GM18870 (cell line): Measurements from ENCODE around the gene CPED1.
A peak's percentile ranks its signal among the peaks of the same experiment; 100 is the strongest.
"Not testable (repeated sequence)": the region's sequence is repeated elsewhere in the genome, so short reads cannot be mapped to it uniquely, and the experiment has no call there.

ENCODE experiments used
- ATAC-seq: cut with Tn5 transposase; IDR thresholded peaks from one replicate; pipeline ENCODE4 v1.9.1; 2021; ENCODE audit warnings: moderate library complexity; ENCODE audit not compliant: unreplicated experiment

CPED1 gene

DNA sequence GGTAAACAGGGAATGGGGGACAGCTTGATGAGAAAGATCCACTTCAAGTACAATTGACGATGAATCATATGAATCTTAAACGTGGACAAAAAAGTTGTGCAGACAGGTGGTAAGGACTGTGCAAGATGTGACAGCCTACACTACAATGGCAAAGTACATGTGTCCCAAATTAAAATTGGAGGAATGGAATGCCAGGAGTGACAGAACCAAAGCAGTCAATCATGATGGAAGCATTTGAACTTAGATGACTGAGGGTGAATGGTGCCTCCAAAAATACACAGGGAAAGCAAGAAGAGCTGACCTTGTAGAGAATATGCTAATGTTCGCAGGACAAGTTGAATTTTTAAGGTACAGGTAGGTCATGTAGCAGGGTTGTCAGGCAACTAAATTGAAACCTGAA is 189.9 kb downstream of the CPED1 start:
- no peak for ATAC-seq

DNA sequence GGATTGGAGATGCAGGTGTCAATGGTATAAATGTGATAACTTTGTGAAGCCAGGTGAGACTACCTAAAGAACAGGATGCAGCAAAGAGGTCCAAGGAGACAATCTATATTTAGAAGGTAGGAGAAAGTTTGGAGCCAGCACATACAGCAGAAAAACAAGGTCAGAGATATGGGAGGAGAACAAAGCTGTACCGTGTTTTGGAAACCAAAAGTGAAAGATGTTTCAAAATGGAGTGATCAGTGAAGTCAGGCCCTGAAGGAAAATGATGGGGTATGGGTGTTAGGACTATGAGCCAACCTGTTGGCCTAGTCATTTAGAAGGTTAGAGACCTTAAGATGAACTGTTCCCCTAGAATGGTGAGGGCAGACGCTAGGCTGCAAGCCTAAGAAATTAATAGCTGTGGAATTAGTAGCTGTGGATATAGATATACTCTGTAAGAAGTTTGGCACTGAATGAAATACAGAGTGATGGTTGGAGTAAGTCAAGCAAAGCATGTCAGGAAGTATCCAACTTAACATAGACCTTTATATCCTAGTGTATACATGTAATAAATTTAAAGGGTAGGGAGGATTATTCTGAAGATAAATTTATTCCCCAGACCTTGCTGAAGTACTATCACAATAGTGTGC is 190.5 kb downstream of the CPED1 start:
- ATAC-seq: peak; percentile 51

DNA sequence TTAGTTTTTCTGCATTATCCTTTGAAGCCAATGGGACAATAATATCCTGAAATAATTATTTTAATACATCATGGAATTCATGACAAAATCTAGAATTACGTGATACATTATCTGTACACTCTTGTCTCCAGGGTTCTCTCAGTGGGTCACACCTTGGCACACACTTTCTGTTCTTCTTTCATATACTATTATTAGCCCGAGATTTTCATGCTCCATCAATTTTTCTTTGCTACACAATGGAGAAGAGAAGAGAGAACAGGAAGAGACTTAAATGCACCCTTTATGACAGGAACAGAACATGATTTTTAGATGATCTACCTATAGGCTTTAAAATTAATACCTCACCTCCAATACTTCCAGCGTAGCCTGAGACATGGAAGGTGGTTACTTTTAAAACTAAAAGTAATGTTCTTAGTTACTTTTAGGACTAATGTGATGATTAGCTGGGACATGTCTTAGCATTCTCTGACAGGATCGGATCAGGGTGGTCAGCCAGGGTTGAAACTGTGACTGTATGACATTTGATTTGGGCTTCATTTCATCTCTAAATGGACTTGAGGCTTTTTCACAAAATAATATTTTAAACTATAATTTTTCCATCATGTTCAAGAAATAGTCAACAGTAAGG is 192.0 kb downstream of the CPED1 start:
- ATAC-seq: peak; percentile 92

DNA sequence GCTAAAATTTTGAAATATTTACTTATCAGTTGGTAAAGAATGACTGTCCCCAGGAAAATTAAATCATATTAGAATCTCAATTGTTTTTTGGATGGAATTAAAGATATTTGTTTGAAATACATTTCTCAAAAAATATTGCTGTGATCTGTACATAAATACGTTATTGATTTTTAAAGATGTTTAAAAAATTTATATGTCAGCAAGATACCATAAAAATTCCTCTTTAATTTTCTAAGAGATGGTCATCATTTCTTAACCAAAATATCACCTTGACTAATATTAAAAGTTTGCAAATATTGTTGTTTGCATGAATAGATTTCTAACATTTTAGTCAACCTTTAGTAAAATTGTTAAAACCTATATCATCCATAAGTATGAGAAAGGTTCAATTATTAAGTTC is 192.8 kb downstream of the CPED1 start:
- no peak for ATAC-seq

DNA sequence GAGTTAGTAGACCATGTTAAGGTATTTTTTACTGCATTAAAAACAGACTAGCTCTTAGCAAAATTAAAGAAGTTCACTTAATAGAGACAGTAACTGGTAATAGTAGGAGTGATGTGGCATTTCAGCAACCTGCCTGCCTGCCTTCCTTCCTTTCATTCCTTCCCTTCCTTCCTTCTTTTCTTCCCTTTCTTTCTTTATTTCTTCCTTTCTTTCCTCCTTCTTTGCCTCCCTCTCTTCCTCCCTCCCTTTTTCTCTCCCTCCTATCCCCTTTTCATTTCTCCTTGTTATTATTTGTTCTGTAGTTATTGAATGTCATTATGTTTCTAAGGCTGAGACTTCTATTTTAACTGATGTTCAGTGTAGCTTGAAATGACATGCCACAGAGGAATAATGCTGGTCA is 193.8 kb downstream of the CPED1 start:
- no peak for ATAC-seq

DNA sequence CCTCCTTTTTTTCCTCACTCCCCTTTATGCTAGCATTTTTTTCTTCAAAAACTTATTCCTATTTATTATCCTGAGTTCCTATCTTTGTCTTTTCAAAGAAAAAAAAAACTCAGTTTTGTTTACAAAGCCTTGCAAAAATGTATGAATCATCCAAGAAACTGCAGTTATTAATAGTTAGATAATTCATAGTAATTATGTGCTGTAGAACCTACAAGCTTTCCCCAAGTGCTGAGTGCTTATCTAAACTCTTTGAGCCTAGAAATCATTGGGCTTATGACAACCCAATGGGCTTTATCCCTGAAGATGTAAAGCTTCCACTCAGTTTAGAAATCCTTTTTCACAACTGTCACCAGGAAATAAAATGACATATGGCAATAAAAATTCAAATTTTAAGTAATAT is 194.4 kb downstream of the CPED1 start:
- ATAC-seq: no peak

DNA sequence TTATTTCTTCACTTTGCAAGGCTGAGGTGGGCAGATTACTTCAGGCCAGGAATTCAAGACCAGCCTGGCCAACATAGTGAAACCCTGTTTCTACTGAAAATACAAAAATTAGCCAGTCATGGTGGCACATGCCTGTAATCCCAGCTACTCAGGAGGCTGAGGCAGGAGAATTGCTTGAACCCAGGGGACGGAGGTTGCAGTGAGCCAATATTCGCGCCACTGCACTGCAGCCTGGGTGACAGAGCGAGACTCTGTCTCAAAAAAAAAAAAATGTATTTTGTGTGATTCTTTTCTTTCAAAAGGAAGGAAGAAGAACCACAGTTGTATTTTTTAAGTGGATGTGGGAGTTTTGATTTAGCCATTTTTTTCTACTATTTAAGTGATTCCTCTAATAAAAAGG is 195.4 kb downstream of the CPED1 start:
- not testable (repeated sequence) for ATAC-seq

DNA sequence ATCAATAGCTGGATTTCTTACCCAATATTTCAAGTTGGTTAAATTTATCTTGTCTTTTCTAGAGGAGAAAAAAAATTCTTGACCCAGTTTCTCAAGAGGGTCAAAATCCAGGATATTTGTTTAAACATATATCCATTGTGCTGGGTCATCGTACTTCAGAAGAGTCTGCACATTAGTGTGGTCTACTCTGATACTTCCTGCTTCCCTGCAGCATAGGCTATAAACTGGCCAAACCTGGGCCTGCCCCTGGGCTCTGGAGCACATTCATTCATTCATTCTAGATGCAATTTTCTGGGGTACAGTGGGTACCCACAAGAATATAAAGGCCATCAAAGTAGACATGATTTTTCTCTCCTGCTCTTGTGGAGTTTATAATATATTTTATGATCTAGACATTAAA is 198.2 kb downstream of the CPED1 start:
- no peak for ATAC-seq

DNA sequence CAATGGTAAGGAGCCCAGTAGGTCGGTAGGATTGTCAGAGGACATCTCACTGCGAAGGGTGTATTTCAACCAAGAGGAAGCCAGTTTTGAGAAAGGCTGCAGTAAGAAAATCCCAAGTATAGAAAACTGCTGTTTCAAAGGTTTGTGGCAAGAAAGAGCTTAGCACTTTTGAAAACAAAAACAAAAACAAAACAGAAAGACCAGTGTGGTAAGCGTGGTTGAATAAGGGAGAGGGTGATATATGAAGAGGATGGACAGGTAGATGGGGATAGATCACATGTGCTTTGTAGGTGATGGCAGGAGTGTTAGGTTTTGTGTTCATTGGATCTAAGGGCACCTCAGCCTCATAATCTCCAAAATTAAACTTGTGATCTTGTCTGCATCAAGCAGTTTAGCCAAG is 198.7 kb downstream of the CPED1 start:
- ATAC-seq: peak; percentile 95

DNA sequence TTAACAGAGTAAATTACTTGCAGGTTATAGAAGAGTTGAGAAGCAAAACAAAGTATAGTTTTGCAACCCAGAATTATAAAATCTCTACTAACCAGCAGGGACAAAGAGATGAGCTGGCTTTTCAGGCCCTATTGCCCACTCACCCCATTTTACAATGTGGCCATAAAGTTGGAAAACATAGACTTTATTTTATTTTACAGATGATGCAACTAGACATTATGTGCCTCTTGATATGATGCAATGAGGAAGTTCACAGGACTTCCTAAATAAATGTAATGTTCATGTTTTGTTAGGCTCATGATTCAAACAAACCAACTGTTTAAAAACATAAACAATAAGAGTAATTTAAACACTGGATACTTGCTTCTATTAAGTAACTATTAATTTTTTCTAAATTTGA is 199.2 kb downstream of the CPED1 start:
- ATAC-seq: no peak

DNA sequence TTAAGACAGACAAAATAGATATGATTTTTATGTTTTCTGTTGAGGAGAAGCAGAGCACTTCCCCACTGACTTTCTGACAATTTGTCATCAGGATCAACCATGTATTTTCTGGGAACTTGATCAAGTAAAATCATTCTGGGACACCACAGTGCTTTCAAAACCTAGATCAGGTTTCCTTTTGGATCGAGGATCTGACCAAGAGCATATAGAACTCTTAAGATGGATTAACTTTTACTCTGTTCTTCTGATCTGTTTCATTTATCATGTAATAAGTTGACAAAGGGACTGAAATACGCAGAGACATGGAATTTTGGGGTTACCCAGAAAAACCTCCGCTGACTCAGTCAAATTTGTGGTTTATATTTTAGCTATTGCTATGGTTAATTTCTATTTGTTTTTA is 204.3 kb downstream of the CPED1 start:
- no peak for ATAC-seq

DNA sequence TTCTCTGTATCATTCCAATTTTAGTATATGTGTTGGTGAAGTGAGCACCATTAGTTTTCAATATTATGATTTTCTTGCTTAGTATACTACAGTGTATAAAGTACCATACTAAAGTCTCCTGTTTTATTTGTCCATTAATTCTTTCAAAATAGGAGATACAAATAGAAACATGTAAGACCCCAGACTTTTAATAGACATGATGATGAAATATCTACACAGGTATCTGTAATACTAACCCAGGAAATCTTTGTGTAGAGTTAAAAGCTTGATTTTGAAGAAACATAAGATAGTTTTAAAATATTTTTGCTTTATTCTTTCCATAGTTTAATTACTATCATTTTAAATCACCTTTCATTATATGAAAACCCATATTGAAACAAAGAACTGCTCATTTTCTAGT is 206.5 kb downstream of the CPED1 start:
- no peak for ATAC-seq

DNA sequence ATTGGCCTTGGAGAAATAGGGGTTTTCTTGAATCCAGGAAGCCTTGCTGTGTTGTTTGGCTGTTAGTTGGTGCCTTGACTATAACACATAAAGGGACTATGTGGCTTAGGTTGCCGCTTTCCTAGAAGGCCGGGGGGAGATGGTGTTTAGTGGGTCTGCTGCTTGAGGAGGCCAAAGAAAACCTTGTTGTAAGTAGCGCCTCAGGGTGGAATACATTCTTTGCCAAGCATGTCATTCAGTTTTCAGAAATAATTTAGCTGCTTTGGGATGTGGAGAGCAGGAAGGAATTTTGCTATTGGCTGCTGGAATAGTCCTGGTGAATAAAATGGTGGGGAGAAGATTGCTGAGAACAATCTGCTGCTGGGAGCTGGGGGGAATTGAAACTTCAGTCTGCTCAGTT is 207.4 kb downstream of the CPED1 start:
- no peak for ATAC-seq

DNA sequence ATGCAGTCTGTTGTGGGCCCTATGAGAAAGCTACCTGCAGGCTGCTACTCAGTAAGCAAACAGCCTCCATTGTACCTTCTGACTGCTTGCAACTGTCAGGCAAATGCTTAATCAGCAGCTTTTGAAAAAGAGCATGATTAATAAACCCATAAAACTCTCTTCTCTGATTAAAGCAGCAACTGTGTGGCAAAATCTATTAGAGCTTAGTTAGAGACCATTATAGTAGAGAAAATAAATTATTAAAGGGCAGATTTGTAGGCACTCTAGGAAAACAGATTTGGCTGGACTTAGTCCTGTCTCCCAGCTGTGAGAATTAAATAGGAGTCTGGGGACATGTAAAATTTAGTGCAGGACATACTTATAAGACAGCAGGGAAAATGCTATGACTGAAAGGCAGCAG is 207.8 kb downstream of the CPED1 start:
- ATAC-seq: no peak

DNA sequence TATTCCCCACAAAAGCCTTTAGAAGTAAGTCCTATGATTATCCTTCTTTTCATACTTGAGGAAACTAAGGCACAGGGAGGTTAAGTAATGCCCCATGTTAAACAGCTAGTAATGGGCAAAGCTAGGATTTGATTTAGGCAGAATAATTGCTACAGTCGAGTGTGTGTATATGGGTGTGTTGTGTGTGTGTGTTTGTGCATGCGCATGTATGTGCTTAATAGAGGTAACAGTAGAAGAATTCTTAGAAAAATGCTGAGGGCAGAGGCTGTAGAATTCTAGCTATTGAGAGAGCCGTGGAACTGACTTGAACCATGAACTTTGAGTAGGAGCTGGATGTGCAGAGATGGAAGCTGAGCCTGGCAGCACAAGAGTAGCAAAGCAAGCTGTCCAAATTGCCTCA is 208.9 kb downstream of the CPED1 start:
- ATAC-seq: no peak

DNA sequence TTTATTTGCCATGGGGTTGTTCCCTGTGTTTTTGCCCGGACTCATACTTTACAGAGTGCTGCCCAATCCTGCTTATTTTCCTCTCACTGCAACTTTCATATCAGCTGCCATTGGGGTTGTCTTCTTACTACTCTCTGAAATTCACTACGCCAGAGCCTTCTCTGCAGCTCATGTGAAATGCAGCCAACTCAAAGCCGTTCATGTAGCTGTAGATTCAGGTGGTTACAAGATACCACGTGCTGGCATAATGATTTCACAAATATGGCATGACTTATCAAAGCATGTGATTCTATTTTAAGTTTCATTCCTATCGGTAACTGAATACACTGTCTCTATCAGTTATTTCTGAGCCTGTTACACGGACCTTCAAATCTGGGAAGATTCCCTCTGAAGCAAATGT is 210.0 kb downstream of the CPED1 start:
- no peak for ATAC-seq

DNA sequence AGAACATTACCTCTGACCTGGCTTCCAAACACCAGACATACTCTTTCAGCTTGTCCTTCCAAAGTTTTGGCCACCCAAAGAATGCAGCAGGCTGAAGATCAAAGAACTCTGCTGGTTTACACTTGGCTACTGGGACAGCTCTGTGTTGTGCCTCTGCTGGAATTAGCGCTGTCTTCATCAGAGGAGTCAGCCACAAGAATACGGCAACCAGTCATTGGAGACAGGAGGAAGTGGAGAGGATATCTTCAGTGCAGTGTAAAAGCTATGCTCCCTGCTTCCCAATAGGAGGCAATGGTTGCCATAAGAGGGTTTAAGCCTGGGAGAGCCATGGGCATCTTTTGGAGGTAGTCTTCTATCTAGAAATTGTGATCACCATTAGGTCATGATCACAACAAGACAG is 213.6 kb downstream of the CPED1 start:
- ATAC-seq: no peak

DNA sequence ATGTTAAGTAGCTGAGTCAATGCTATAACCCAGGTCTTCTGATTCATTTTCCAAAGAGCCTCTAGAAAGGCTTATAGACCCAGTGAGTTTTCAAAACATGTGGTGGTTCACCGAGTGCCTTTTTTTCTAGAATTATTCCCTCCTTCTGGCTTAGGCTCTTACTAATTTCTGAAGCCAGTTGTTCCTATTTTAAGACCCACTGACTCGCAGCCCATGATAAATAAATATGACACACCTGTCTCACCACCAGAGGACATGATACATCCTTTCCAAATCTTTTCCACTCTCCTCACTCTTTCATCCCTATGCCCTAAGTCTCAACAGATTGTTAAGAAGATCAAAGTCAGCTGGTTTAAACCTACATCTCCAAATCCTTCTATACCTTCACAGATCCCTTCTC is 214.3 kb downstream of the CPED1 start:
- ATAC-seq: no peak

DNA sequence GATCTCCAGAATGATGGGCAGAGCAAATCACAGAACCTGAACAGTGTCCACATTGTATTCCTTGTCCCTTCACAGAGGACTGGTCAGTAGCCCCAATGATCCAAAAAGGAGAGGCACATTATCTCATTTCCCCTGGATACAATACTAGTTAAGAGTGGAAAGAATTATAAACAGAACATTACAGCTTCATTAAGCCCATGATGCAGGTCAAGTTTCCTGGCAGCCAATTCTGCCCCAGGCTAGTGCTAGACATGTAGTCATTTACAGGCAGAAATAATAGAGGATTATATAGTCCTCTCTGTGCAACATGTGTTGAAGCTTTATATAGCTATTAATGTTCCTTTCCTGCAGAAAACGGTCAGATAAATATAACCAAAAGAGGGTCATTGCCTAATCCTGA is 216.0 kb downstream of the CPED1 start:
- ATAC-seq: no peak

DNA sequence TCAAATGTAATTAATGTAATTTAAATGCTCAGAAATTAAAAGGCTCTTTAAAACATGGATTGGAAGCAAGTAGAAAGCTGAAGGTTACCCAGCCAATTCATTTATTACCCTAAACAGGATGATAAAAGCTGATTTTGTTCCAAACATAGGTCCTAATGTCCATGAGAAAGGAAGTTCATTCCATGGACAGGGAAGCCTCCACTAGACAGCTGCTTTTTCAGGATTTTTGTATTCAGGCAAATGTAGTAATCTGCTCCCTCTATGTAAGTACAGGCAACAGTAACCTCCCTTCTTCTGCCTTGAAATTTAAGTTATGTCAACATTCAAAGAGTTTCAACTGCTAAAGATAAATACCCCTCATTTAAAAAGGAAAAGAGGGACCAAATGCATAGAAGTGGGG is 217.3 kb downstream of the CPED1 start:
- ATAC-seq: no peak

DNA sequence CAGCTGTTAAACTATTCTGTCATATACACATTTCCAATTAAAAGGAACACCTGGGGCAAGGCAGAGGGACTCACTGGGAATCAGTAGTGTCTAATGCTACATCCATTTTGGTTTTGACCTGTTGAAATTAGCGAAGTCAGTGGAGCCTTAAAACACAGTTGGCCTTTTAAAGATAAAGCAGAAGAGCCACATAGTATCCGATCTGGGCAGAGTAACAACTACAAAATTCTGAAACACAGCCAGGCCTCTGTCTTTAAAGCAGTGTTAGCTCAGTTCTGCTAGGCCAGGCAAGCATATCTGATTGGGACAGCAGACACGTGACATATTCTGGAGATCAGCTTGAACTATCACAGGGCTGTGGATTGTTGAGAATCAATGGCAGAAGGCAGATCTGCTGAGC is 222.7 kb downstream of the CPED1 start:
- ATAC-seq: no peak

DNA sequence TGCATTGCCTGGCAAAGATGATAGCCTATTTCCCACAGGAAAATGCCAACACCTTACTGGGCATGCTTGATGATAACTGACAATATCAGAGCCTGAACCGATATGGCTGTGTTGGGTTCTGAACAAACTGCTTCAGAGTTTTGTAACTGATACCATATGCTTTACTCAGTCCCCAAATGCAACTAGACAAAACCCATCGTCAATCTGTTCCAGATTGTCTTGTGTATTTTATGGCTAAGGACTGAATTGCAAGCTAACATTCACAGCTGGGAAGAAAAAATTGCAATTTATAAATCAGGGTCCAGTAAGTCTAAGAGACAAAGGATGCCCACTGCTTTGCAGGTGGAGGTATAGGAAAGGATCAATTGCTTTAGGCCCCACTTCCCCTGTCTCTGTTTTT is 223.5 kb downstream of the CPED1 start:
- no peak for ATAC-seq

DNA sequence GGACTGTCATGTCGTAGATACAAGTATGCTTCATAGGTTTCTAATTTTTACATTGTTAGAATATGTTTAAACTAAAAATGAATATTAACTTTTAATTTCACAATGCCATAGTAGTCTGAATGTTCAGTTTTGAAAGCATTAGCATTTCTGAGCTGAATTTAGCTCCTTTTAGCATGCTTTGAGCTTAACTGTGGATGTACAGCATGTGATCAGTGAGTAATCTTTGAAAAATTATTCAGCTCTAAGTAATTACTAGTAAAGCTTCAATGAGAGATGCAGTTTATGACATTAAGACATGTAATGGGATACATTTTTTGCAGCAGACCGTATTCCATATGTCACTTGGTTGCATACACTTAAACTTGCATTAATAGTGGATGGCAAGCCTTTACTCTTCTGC is 226.1 kb downstream of the CPED1 start:
- no peak for ATAC-seq
